ENCODE data around the gene CFTR. TPM values are rescaled to one million over a fixed set of nuclear protein-coding genes. Genes with fewer than 3 reads are reported as not detected.

Gene CFTR
- total RNA-seq, 1 donor from 2014 or later: not detected

DNA sequence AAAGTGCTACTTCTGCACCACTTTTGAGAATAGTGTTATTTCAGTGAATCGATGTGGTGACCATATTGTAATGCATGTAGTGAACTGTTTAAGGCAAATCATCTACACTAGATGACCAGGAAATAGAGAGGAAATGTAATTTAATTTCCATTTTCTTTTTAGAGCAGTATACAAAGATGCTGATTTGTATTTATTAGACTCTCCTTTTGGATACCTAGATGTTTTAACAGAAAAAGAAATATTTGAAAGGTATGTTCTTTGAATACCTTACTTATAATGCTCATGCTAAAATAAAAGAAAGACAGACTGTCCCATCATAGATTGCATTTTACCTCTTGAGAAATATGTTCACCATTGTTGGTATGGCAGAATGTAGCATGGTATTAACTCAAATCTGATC, 110.4 kb downstream of the CFTR start:
- Mint-ChIP-seq H3K27ac (no peak overlapping the region), H3K4me1 (no peaks in the 10 kb centered on the region), H3K36me3 (ENCODE audit: low read depth) (no peaks in the 10 kb centered on the region), H3K27me3 (no peaks in the 10 kb centered on the region), H3K4me3 (no peak overlapping the region), H3K9me3 (no peaks in the 10 kb centered on the region)
- CTCF ChIA-PET: no interaction called here
- no peak for DNase-seq
- POLR2A ChIA-PET: no interaction called here
- TF ChIP-seq, protein P1, sequence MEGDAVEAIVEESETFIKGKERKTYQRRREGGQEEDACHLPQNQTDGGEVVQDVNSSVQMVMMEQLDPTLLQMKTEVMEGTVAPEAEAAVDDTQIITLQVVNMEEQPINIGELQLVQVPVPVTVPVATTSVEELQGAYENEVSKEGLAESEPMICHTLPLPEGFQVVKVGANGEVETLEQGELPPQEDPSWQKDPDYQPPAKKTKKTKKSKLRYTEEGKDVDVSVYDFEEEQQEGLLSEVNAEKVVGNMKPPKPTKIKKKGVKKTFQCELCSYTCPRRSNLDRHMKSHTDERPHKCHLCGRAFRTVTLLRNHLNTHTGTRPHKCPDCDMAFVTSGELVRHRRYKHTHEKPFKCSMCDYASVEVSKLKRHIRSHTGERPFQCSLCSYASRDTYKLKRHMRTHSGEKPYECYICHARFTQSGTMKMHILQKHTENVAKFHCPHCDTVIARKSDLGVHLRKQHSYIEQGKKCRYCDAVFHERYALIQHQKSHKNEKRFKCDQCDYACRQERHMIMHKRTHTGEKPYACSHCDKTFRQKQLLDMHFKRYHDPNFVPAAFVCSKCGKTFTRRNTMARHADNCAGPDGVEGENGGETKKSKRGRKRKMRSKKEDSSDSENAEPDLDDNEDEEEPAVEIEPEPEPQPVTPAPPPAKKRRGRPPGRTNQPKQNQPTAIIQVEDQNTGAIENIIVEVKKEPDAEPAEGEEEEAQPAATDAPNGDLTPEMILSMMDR (IDR thresholded peaks at IDR 0.05): no peak
- intact Hi-C loops (cut with micrococcal nuclease): no loop called here
- ATAC-seq (ENCODE audit: low read depth): no peak

DNA sequence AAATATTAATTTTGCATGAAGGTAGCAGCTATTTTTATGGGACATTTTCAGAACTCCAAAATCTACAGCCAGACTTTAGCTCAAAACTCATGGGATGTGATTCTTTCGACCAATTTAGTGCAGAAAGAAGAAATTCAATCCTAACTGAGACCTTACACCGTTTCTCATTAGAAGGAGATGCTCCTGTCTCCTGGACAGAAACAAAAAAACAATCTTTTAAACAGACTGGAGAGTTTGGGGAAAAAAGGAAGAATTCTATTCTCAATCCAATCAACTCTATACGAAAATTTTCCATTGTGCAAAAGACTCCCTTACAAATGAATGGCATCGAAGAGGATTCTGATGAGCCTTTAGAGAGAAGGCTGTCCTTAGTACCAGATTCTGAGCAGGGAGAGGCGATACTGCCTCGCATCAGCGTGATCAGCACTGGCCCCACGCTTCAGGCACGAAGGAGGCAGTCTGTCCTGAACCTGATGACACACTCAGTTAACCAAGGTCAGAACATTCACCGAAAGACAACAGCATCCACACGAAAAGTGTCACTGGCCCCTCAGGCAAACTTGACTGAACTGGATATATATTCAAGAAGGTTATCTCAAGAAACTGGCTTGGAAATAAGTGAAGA, 112.3 kb downstream of the CFTR start:
- POLR2A ChIA-PET: no interaction called here
- Mint-ChIP-seq H3K27ac (no peak overlapping the region), H3K36me3 (ENCODE audit: low read depth) (no peaks in the 10 kb centered on the region), H3K4me1 (no peaks in the 10 kb centered on the region), H3K27me3 (no peaks in the 10 kb centered on the region), H3K9me3 (no peaks in the 10 kb centered on the region), H3K4me3 (no peak overlapping the region)
- DNase-seq (no peak), ATAC-seq (ENCODE audit: low read depth) (no peak)
- CTCF ChIA-PET: no interaction called here
- intact Hi-C loops (cut with micrococcal nuclease): no loop called here
- TF ChIP-seq, protein P1 (IDR thresholded peaks at IDR 0.05): no peak

DNA sequence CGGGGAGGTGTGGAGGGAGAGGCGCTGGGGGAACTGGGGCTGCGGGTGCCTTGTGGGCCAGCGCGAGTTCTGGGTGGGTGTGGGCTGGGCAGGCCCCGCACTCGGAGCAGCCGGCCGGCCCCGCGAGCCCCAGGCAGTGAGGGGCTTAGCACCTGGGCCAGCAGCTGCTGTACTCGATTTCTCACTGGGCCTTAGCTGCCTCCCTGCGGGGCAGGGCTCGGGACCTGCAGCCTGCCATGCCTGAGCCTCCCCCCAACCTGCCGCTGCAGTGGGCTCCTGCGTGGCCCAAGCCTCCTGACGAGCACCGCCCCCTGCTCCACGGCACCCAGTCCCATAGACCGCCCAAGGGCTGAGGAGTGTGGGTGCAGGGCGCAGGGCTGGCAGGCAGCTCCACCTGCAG, 116.3 kb downstream of the CFTR start:
- Mint-ChIP-seq H3K36me3 (ENCODE audit: low read depth) (no peaks in the 10 kb centered on the region), H3K4me1 (no peaks in the 10 kb centered on the region), H3K27me3 (no peaks in the 10 kb centered on the region), H3K27ac (no peak overlapping the region), H3K9me3 (no peaks in the 10 kb centered on the region), H3K4me3 (no peak overlapping the region)
- TF ChIP-seq, protein P1 (IDR thresholded peaks at IDR 0.05): no peak
- ChIA-PET POLR2A (no interaction called here), CTCF (no interaction called here)
- ATAC-seq (ENCODE audit: low read depth) (no peak), DNase-seq (no peak)
- intact Hi-C loops (cut with micrococcal nuclease): no loop called here

DNA sequence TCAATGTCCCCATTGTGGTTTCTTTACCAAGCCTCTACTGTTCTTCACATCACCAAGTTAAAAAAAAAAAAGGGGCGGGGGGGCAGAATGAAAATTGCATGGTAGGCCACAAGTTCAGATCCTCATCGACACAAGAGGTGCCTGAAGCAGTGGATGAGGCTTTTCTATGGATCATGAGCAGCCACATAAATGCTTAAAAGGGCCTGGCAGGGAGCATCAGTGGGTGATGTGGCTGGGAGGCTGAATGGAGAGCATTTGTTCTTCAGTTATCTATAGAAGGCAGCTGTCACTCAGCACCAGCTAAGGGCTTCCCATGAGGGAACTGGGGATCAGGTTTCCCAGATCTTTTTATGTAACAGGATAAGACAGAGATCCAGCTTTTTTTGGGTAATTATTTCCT, 117.9 kb downstream of the CFTR start:
- Mint-ChIP-seq H3K4me1 (no peaks in the 10 kb centered on the region), H3K9me3 (no peaks in the 10 kb centered on the region), H3K36me3 (ENCODE audit: low read depth) (no peaks in the 10 kb centered on the region), H3K27ac (no peak overlapping the region), H3K27me3 (no peaks in the 10 kb centered on the region), H3K4me3 (no peak overlapping the region)
- TF ChIP-seq, protein P1 (IDR thresholded peaks at IDR 0.05): no peak
- ChIA-PET CTCF (no interaction called here), POLR2A (no interaction called here)
- intact Hi-C loops (cut with micrococcal nuclease): no loop called here
- ATAC-seq (ENCODE audit: low read depth) (no peak), DNase-seq (no peak)

DNA sequence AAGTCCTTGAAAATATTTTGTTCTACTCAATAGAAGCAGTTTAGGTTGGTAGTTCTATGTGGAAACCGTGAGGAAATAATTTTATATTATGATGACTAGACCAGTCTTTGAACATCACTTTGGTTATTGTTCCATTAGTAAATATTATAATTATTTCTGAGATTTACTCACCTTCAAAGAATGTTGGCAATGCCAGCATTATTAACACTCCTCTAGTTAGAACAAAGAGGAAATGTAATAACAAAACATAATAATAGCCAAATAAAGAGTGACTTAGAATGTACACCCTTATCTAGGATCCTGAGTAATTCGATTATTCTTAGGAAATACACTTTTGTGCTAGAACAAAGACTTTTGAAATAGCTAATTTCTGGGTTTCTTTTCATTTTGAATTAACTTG, 121.1 kb downstream of the CFTR start:
- H3K4me1 Mint-ChIP-seq: no peaks in the 10 kb centered on the region
- H3K36me3 Mint-ChIP-seq (ENCODE audit: low read depth): no peaks in the 10 kb centered on the region
- no peak overlapping the region for H3K27ac Mint-ChIP-seq
- CTCF ChIA-PET: no interaction called here
- TF ChIP-seq, protein P1 (IDR thresholded peaks at IDR 0.05): no peak
- H3K9me3 Mint-ChIP-seq: no peaks in the 10 kb centered on the region
- ATAC-seq (ENCODE audit: low read depth) (no peak), DNase-seq (no peak)
- intact Hi-C loops (cut with micrococcal nuclease): no loop called here
- POLR2A ChIA-PET: no interaction called here
- no peak overlapping the region for H3K4me3 Mint-ChIP-seq
- no peaks in the 10 kb centered on the region for H3K27me3 Mint-ChIP-seq

All from activated B cell treated with CpG ODN at 0.5 μM for 24 hours (primary cell).